GM23248 (cell line): ENCODE results near the gene FKBP9.

Experiments
- EZH2 ChIP-seq: fragments of 200-600 bp; sonication (generic); IDR thresholded peaks from 2 replicates; pipeline ENCODE4 v1.6.1; 2018; ENCODE audit warnings: antibody characterized with exemption, mild to moderate bottlenecking; ENCODE audit not compliant: insufficient read depth, poor library complexity, severe bottlenecking
- EZH2phosphoT487 ChIP-seq: fragments of 200-600 bp; sonication (generic); IDR thresholded peaks from 2 replicates; pipeline ENCODE4 v1.6.1; 2018; ENCODE audit warnings: antibody characterized with exemption, moderate library complexity, mild to moderate bottlenecking, low read depth; ENCODE audit not compliant: insufficient read depth

GRCh38 chr7:33040803-33041516 lies 83.7 kb downstream of the FKBP9 start:
- TF ChIP-seq EZH2phosphoT487 (no peak), EZH2 (no peak)
